H9 (cell line): Measurements from ENCODE around the gene PRKAG3. TPM values are rescaled to one million over a fixed set of nuclear protein-coding genes. Genes with fewer than 3 reads are reported as not detected.
A peak's percentile ranks its signal among the peaks of the same experiment; 100 is the strongest.

ENCODE experiments used
- DNase-seq: peaks from one replicate; pipeline ENCODE4 v3.0.0-alpha.2; 2017
- H2AFZ ChIP-seq: one replicate; pipeline ENCODE4 v1.6.1; 2013; ENCODE audit warnings: mild to moderate bottlenecking, low read length, control low read depth, moderate library complexity
- H2AK5ac ChIP-seq: 2 replicates; pipeline ENCODE4 v1.6.1; 2013; ENCODE audit warnings: low read length, control low read depth, mixed read lengths; ENCODE audit not compliant: insufficient read length
- H2BK120ac ChIP-seq: one replicate; pipeline ENCODE4 v1.6.1; 2013; ENCODE audit warnings: low read depth, mild to moderate bottlenecking, low read length, control low read depth, inconsistent platforms; ENCODE audit not compliant: poor library complexity, severe bottlenecking
- H2BK12ac ChIP-seq: 2 replicates; pipeline ENCODE4 v1.6.1; 2013; ENCODE audit warnings: low read length, control low read depth, mixed read lengths, low read depth; ENCODE audit not compliant: insufficient read length
- H2BK15ac ChIP-seq: 2 replicates; pipeline ENCODE4 v1.6.1; 2013; ENCODE audit warnings: low read depth, low read length, control low read depth
- H2BK20ac ChIP-seq: one replicate; pipeline ENCODE4 v1.6.1; 2013; ENCODE audit warnings: low read depth, mild to moderate bottlenecking, low read length, control low read depth, inconsistent platforms; ENCODE audit not compliant: poor library complexity, severe bottlenecking
- H2BK5ac ChIP-seq: 2 replicates; pipeline ENCODE4 v1.6.1; 2013; ENCODE audit warnings: low read length, control low read depth, mixed read lengths; ENCODE audit not compliant: insufficient read length
- H3K14ac ChIP-seq: 2 replicates; pipeline ENCODE4 v1.6.1; 2013; ENCODE audit warnings: low read length, control low read depth; ENCODE audit not compliant: insufficient read depth
- H3K18ac ChIP-seq: 2 replicates; pipeline ENCODE4 v1.6.1; 2013; ENCODE audit warnings: low read depth, mild to moderate bottlenecking, mixed read lengths, low read length, control low read depth; ENCODE audit not compliant: insufficient read length
- H3K23ac ChIP-seq: 2 replicates; pipeline ENCODE4 v1.6.1; 2013; ENCODE audit warnings: low read length, control low read depth, mixed read lengths, low read depth; ENCODE audit not compliant: insufficient read length
- H3K23me2 ChIP-seq: 2 replicates; pipeline ENCODE4 v1.6.1; 2013; ENCODE audit warnings: low read depth, mild to moderate bottlenecking, mixed read lengths, low read length, control low read depth; ENCODE audit not compliant: insufficient read length, poor library complexity, severe bottlenecking
- H3K27ac ChIP-seq: 2 replicates; pipeline ENCODE4 v1.5.1; 2013; ENCODE audit warnings: low read length, control low read depth, mixed read lengths, low read depth; ENCODE audit not compliant: insufficient read length
- H3K27me3 ChIP-seq: 2 replicates; pipeline ENCODE4 v1.6.1; 2013; ENCODE audit warnings: low read length, control low read depth, inconsistent platforms; ENCODE audit not compliant: insufficient read depth
- H3K4ac ChIP-seq: 2 replicates; pipeline ENCODE4 v1.6.1; 2013; ENCODE audit warnings: low read depth, mild to moderate bottlenecking, control low read depth, inconsistent platforms, low read length, moderate library complexity
- H3K4me1 ChIP-seq: 2 replicates; pipeline ENCODE4 v1.6.1; 2013; ENCODE audit warnings: low read length, control low read depth, inconsistent platforms; ENCODE audit not compliant: insufficient read depth
- H3K4me2 ChIP-seq: 2 replicates; pipeline ENCODE4 v1.6.1; 2013; ENCODE audit warnings: low read length, control low read depth, mixed read lengths; ENCODE audit not compliant: insufficient read length, insufficient read depth
- H3K56ac ChIP-seq: 2 replicates; pipeline ENCODE4 v1.6.1; 2013; ENCODE audit warnings: low read depth, mild to moderate bottlenecking, mixed read lengths, low read length, control low read depth; ENCODE audit not compliant: insufficient read length
- H3K79me1 ChIP-seq: 2 replicates; pipeline ENCODE4 v1.6.1; 2013; ENCODE audit warnings: low read depth, mild to moderate bottlenecking, moderate library complexity, low read length, control low read depth, inconsistent platforms; ENCODE audit not compliant: insufficient read depth, poor library complexity, severe bottlenecking
- H3K79me2 ChIP-seq: 2 replicates; pipeline ENCODE4 v1.6.1; 2013; ENCODE audit warnings: low read length, control low read depth, inconsistent platforms; ENCODE audit not compliant: insufficient read depth
- H3K9ac ChIP-seq: 2 replicates; pipeline ENCODE4 v1.6.1; 2013; ENCODE audit warnings: low read length, control low read depth, mixed read lengths; ENCODE audit not compliant: insufficient read length; ENCODE audit errors: extremely low read depth
- H3K9me3 ChIP-seq: one replicate; pipeline ENCODE4 v1.6.1; 2013; ENCODE audit warnings: low read depth, low read length, inconsistent platforms; ENCODE audit not compliant: control insufficient read depth
- H3T11ph ChIP-seq: one replicate; pipeline ENCODE4 v1.6.1; 2013; ENCODE audit warnings: mild to moderate bottlenecking, low read length, control low read depth, inconsistent platforms
- H4K20me1 ChIP-seq: one replicate; pipeline ENCODE4 v1.6.1; 2013; ENCODE audit not compliant: control insufficient read depth, insufficient read length, insufficient read depth
- H4K5ac ChIP-seq: 2 replicates; pipeline ENCODE4 v1.6.1; 2013; ENCODE audit warnings: low read depth, mild to moderate bottlenecking, mixed read lengths, low read length, control low read depth; ENCODE audit not compliant: insufficient read length
- H4K8ac ChIP-seq: replicated peaks from 2 replicates; pipeline ENCODE4 v1.6.1; 2013; ENCODE audit warnings: low read length, control low read depth, mixed read lengths, low read depth; ENCODE audit not compliant: insufficient read length
- H4K91ac ChIP-seq: 2 replicates; pipeline ENCODE4 v1.6.1; 2013; ENCODE audit warnings: low read depth, mild to moderate bottlenecking, moderate library complexity, mixed read lengths, low read length, control low read depth; ENCODE audit not compliant: insufficient read length
- H3K27ac Mint-ChIP-seq, 3 experiments: 2 replicates in 2 of 3; 3 replicates in 1 of 3; pipeline ENCODE4 v1.8.0; 2020 to 2021; ENCODE audit warnings: mixed read lengths in 3 of 3, mild to moderate bottlenecking in 1 of 3, moderate library complexity in 1 of 3
- H3K27me3 Mint-ChIP-seq: 2 replicates; pipeline ENCODE4 v1.8.0; 2021; ENCODE audit warnings: low read depth, mild to moderate bottlenecking, moderate library complexity, mixed read lengths
- H3K36me3 Mint-ChIP-seq, 3 experiments: 2 replicates in 2 of 3; 3 replicates in 1 of 3; pipeline ENCODE4 v1.8.0; 2020 to 2021; ENCODE audit warnings: low read depth in 3 of 3, mixed read lengths in 3 of 3; ENCODE audit not compliant: insufficient read depth in 1 of 3
- H3K4me1 Mint-ChIP-seq, 2 experiments: 2 replicates each; pipeline ENCODE4 v1.8.0; 2020; ENCODE audit warnings: mixed read lengths in 2 of 2
- H3K4me3 Mint-ChIP-seq, 2 experiments: 2 replicates in 1 of 2; 3 replicates in 1 of 2; pipeline ENCODE4 v1.8.0; 2020 to 2021; ENCODE audit warnings: mild to moderate bottlenecking in 2 of 2, mixed read lengths in 2 of 2, moderate library complexity in 1 of 2
- H3K9me3 Mint-ChIP-seq, 2 experiments: 2 replicates in 1 of 2; 3 replicates in 1 of 2; pipeline ENCODE4 v1.8.0; 2020; ENCODE audit warnings: mild to moderate bottlenecking in 2 of 2, mixed read lengths in 2 of 2, moderate library complexity in 1 of 2
- WGBS: extraction: QIAGEN DNeasy Blood & Tissue Kit; methylation state at CpG from one replicate; pipeline ENCODE4 v1.1.7; 2013; ENCODE audit warnings: missing lambda C conversion rate, low lambda C conversion rate, mixed read lengths; ENCODE audit not compliant: insufficient read length; ENCODE audit errors: extremely low coverage; 5-methylcytosine and 5-hydroxymethylcytosine counted together
- total RNA-seq: library from RNA; stranded (reverse); gene quantifications from 2 replicates; pipeline ENCODE4 v1.2.1, GENCODE V29; 2021
- TF ChIP-seq, protein P1 (sequence below): fragments of 200-600 bp; sonication (generic); conservative IDR thresholded peaks from 3 replicates; pipeline ENCODE4 v1.8.0; 2021; ENCODE audit warnings: antibody characterized with exemption, mild to moderate bottlenecking

The PRKAG3 gene
- total RNA-seq, 1 experiment from 2014 or later, result not detected

DNA sequence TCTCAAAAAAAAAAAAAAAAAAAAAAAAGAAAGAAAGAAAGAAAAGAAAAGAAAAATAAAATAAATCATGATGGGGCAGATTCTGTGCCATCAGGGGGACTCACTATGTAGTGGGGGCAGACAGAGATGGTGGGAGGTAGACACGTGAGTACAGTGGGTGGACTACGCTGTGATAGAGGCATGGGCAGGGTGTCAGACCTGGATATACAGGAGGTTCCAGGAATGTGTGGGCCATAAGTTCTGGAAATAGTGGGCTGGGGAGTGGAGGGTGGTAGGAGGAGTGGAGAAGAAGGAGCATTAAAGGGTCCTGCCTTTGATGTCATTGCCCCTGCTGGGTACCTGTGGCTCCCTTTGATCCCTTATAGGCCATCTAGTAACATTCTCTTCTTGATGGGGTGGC is 19.2 kb upstream of the PRKAG3 start:
- peaks cover 25% of the 10 kb centered on the region for H3K27me3 ChIP-seq
- H3K4me1 Mint-ChIP-seq, result peaks cover 20 to 26% of the 10 kb centered on the region in 2 experiments

More for the DNA sequence above, 19.2 kb upstream of the PRKAG3 start:
- Histone ChIP-seq H2BK120ac (no peak overlapping the region), H3K23ac (no peak overlapping the region), H4K20me1 (no peaks in the 10 kb centered on the region), H2BK5ac (no peak overlapping the region), H2BK12ac (no peak overlapping the region), H3K4me2 (no peak overlapping the region), H3K79me2 (no peaks in the 10 kb centered on the region), H2AFZ (no peak overlapping the region), H2AK5ac (no peak overlapping the region), H3K23me2 (no peaks in the 10 kb centered on the region), H4K91ac (no peak overlapping the region), H3K56ac (no peak overlapping the region), H3K27ac (no peak overlapping the region), H3T11ph (no peak overlapping the region), H3K79me1 (no peaks in the 10 kb centered on the region), H2BK20ac (no peak overlapping the region), H3K4me1 (no peaks in the 10 kb centered on the region; the same call in 1 of the 2 replicates), H4K5ac (no peak overlapping the region), H3K9ac (no peak overlapping the region), H3K4ac (no peak overlapping the region), H4K8ac (no peak overlapping the region), H3K14ac (no peak overlapping the region), H3K9me3 (no peaks in the 10 kb centered on the region), H2BK15ac (no peak overlapping the region), H3K18ac (peak overlapping the region; percentile 34)
- Mint-ChIP-seq H3K36me3 (peaks cover 6 to 9% (median 8%) of the 10 kb centered on the region in 3 experiments; a peak in 5 of 7 replicates), H3K27ac (no peak overlapping the region), H3K27me3 (peaks cover 48% of the 10 kb centered on the region), H3K9me3 (peaks cover 9 to 14% of the 10 kb centered on the region in 2 experiments), H3K4me3 (no peak overlapping the region)
- no CpG with 5 or more reads among the region's 2 CpGs for WGBS
- TF ChIP-seq, protein P1, sequence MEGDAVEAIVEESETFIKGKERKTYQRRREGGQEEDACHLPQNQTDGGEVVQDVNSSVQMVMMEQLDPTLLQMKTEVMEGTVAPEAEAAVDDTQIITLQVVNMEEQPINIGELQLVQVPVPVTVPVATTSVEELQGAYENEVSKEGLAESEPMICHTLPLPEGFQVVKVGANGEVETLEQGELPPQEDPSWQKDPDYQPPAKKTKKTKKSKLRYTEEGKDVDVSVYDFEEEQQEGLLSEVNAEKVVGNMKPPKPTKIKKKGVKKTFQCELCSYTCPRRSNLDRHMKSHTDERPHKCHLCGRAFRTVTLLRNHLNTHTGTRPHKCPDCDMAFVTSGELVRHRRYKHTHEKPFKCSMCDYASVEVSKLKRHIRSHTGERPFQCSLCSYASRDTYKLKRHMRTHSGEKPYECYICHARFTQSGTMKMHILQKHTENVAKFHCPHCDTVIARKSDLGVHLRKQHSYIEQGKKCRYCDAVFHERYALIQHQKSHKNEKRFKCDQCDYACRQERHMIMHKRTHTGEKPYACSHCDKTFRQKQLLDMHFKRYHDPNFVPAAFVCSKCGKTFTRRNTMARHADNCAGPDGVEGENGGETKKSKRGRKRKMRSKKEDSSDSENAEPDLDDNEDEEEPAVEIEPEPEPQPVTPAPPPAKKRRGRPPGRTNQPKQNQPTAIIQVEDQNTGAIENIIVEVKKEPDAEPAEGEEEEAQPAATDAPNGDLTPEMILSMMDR, result no peak
- no peak for DNase-seq
